ENCODE results near the gene BEAN1.

Gene BEAN1

GRCh38 chr16:66470556-66470955 lies 43.5 kb downstream of the BEAN1 start:
- DNase-seq (ENCODE audit: low read depth in 2 of 2) = no peak

GRCh38 chr16:66471264-66471663 lies 44.2 kb downstream of the BEAN1 start:
- DNase-seq (ENCODE audit: low read depth in 2 of 2) = no peak

- DNase-seq (ENCODE audit: low read depth in 2 of 2) = no peak
Measured at GRCh38 chr16:66471716-66472393, 44.8 kb downstream of the BEAN1 start.

GRCh38 chr16:66473051-66473571 lies 46.0 kb downstream of the BEAN1 start:
- no peak for DNase-seq (ENCODE audit: low read depth in 2 of 2)

GRCh38 chr16:66473654-66474519 lies 46.8 kb downstream of the BEAN1 start:
- no peak for DNase-seq (ENCODE audit: low read depth in 2 of 2)

- peak; percentile 25 to 40 for DNase-seq (ENCODE audit: low read depth in 2 of 2)
Measured at GRCh38 chr16:66474750-66475199, 47.7 kb downstream of the BEAN1 start.

GRCh38 chr16:66475232-66475631 lies 48.1 kb downstream of the BEAN1 start:
- DNase-seq (ENCODE audit: low read depth in 2 of 2) = no peak

- peak; percentile 52 to 64 for DNase-seq (ENCODE audit: low read depth in 2 of 2)
Measured at GRCh38 chr16:66476328-66477027, 49.4 kb downstream of the BEAN1 start.

- no peak for DNase-seq (ENCODE audit: low read depth in 2 of 2)
Measured at GRCh38 chr16:66477028-66477515, 50.0 kb downstream of the BEAN1 start.

- DNase-seq (ENCODE audit: low read depth in 2 of 2) = peak; percentile 79 to 82
Measured at GRCh38 chr16:66478733-66479511, 51.8 kb downstream of the BEAN1 start.

- DNase-seq (ENCODE audit: low read depth in 2 of 2) = no peak
Measured at GRCh38 chr16:66479661-66480264, 52.7 kb downstream of the BEAN1 start.

GRCh38 chr16:66480265-66481080 lies 53.4 kb downstream of the BEAN1 start:
- no peak for DNase-seq (ENCODE audit: low read depth in 2 of 2)

GRCh38 chr16:66481081-66481942 lies 54.2 kb downstream of the BEAN1 start:
- DNase-seq (ENCODE audit: low read depth in 2 of 2) = no peak

- DNase-seq (ENCODE audit: low read depth in 2 of 2) = no peak
Measured at GRCh38 chr16:66481943-66482390, 54.9 kb downstream of the BEAN1 start.

- peak; percentile 73 to 74 for DNase-seq (ENCODE audit: low read depth in 2 of 2)
Measured at GRCh38 chr16:66483689-66484452, 56.8 kb downstream of the BEAN1 start.

- no peak for DNase-seq (ENCODE audit: low read depth in 2 of 2)
Measured at GRCh38 chr16:66484453-66485213, 57.5 kb downstream of the BEAN1 start.

- no peak for DNase-seq (ENCODE audit: low read depth in 2 of 2)
Measured at GRCh38 chr16:66485376-66485775, 58.3 kb downstream of the BEAN1 start.
